Liver (tissue), 9 donors: ENCODE results near the gene GABBR2. TPM values are rescaled to one million over a fixed set of nuclear protein-coding genes. Genes with fewer than 3 reads are reported as not detected.

Experiments
- DNase-seq: peaks from one replicate; pipeline ENCODE4 v3.0.0-alpha.2; 2017; ENCODE audit warnings: low spot score
- H3K27ac ChIP-seq, 2 donors: one replicate each; pipeline ENCODE4 v1.7.0; 2013; ENCODE audit warnings: inconsistent platforms in 2 of 2, low read length in 2 of 2, control low read depth in 1 of 2, low read depth in 1 of 2, mild to moderate bottlenecking in 1 of 2
- H3K27me3 ChIP-seq, 4 donors: one replicate each; pipeline versions ENCODE4 v1.6.1 to v1.7.0; 2013; ENCODE audit warnings: low read length in 3 of 4, inconsistent platforms in 1 of 4, mild to moderate bottlenecking in 1 of 4, moderate library complexity in 1 of 4; ENCODE audit not compliant: control insufficient read depth in 4 of 4, insufficient read depth in 4 of 4
- H3K36me3 ChIP-seq, 4 donors: one replicate each; pipeline versions ENCODE4 v1.6.1 to v1.7.0; 2013; ENCODE audit warnings: low read length in 3 of 4, mild to moderate bottlenecking in 3 of 4, low read depth in 1 of 4, moderate library complexity in 1 of 4; ENCODE audit not compliant: control insufficient read depth in 4 of 4, insufficient read depth in 3 of 4
- H3K4me1 ChIP-seq, 4 donors: one replicate each; pipeline versions ENCODE4 v1.6.1 to v1.7.0; 2013; ENCODE audit warnings: low read length in 3 of 4, mild to moderate bottlenecking in 3 of 4, moderate library complexity in 1 of 4; ENCODE audit not compliant: control insufficient read depth in 4 of 4, insufficient read depth in 4 of 4
- H3K4me3 ChIP-seq, 3 donors: one replicate each; pipeline versions ENCODE4 v1.6.1 to v1.7.0; 2013; ENCODE audit warnings: low read length in 3 of 3, control low read depth in 1 of 3, low read depth in 1 of 3, mild to moderate bottlenecking in 1 of 3
- H3K9ac ChIP-seq, 2 donors: one replicate each; pipeline ENCODE4 v1.7.0; 2013; ENCODE audit warnings: low read length in 2 of 2, mild to moderate bottlenecking in 2 of 2, moderate library complexity in 2 of 2, control low read depth in 1 of 2, low read depth in 1 of 2
- H3K9me3 ChIP-seq, 4 donors: one replicate each; pipeline versions ENCODE4 v1.6.1 to v1.7.0; 2013; ENCODE audit warnings: low read length in 3 of 4; ENCODE audit not compliant: control insufficient read depth in 4 of 4
- FOXA2 ChIP-seq: IDR thresholded peaks from 2 replicates; pipeline ENCODE4 v1.6.1; 2016; ENCODE audit warnings: antibody characterized with exemption
- GABPA ChIP-seq, 2 donors: IDR thresholded peaks in 1 of 2; conservative IDR thresholded peaks in 1 of 2; 2 replicates each; pipeline ENCODE4 v1.6.1; 2016; ENCODE audit warnings: antibody characterized with exemption in 2 of 2, mild to moderate bottlenecking in 1 of 2, moderate library complexity in 1 of 2
- HNF4A ChIP-seq, 2 donors: conservative IDR thresholded peaks; 2 replicates each; pipeline ENCODE4 v1.6.1; 2016; ENCODE audit warnings: antibody characterized with exemption in 2 of 2, mild to moderate bottlenecking in 2 of 2
- HNF4G ChIP-seq: IDR thresholded peaks from 2 replicates; pipeline ENCODE4 v1.6.1; 2016; ENCODE audit warnings: antibody characterized with exemption
- JUND ChIP-seq, 2 donors: IDR thresholded peaks; 2 replicates each; pipeline ENCODE4 v1.6.1; 2016; ENCODE audit warnings: antibody characterized with exemption in 2 of 2
- RAD21 ChIP-seq, 2 donors: IDR thresholded peaks; 2 replicates each; pipeline ENCODE4 v1.6.1; 2016; ENCODE audit warnings: antibody characterized with exemption in 2 of 2, mild to moderate bottlenecking in 2 of 2
- RXRA ChIP-seq, 2 donors: IDR thresholded peaks; 2 replicates each; pipeline ENCODE4 v1.6.1; 2017 to 2018; ENCODE audit warnings: antibody characterized with exemption in 2 of 2, mild to moderate bottlenecking in 1 of 2
- TAF1 ChIP-seq: conservative IDR thresholded peaks from 2 replicates; pipeline ENCODE4 v1.6.1; 2016; ENCODE audit warnings: antibody characterized with exemption, mild to moderate bottlenecking
- YY1 ChIP-seq: IDR thresholded peaks from 2 replicates; pipeline ENCODE4 v1.6.1; 2016; ENCODE audit warnings: antibody characterized with exemption, mild to moderate bottlenecking
- WGBS: extraction: QIAGEN DNeasy Blood & Tissue Kit; methylation state at CpG from one replicate; pipeline ENCODE4 v1.1.7; 2013; 5-methylcytosine and 5-hydroxymethylcytosine counted together
- polyA plus RNA-seq, 2 donors: library from polyadenylated mRNA; stranded (reverse) in 1 of 2; unstranded in 1 of 2; fragments of 200-250 nt in 1 of 2; fragments of >200 nt in 1 of 2; fragmentation: Nextera tagmentation in 1 of 2; extraction: Ambion mirVana in 1 of 2; gene quantifications; one replicate each; pipeline versions ENCODE4 v1.2.1 to v1.2.3, GENCODE V29; 2013 to 2015
- total RNA-seq, 2 donors: library from RNA; depleted of rRNA; stranded (reverse); fragments of >200 nt; gene quantifications; one replicate each; pipeline ENCODE4 v1.2.3, GENCODE V29; 2014
- TF ChIP-seq, protein P1 (sequence below): IDR thresholded peaks from 2 replicates; pipeline ENCODE4 v1.6.1; 2016; ENCODE audit warnings: antibody characterized with exemption
- TF ChIP-seq, protein P2 (sequence below): IDR thresholded peaks from 2 replicates; pipeline ENCODE4 v1.6.1; 2016; ENCODE audit warnings: antibody characterized with exemption
- TF ChIP-seq, protein P3 (sequence below): IDR thresholded peaks from 2 replicates; pipeline ENCODE4 v1.6.1; 2016; ENCODE audit warnings: antibody characterized with exemption, mild to moderate bottlenecking
- TF ChIP-seq, protein P4 (sequence below): fragments of 150-350 bp; IDR thresholded peaks from 2 replicates; pipeline ENCODE4 v1.5.1; 2017; ENCODE audit warnings: improper control_type of control experiment, low read depth, low read length; ENCODE audit not compliant: missing input control
- donor health status: healthy.
- donor health status: healthy.
- donor health status: healthy.
- donor health status: healthy.
- donor health status: healthy.

GABBR2 gene
- total and polyA plus RNA-seq, 4 donors, result 0.03 to 0.23 (median 0.08) TPM; not detected in 1

DNA sequence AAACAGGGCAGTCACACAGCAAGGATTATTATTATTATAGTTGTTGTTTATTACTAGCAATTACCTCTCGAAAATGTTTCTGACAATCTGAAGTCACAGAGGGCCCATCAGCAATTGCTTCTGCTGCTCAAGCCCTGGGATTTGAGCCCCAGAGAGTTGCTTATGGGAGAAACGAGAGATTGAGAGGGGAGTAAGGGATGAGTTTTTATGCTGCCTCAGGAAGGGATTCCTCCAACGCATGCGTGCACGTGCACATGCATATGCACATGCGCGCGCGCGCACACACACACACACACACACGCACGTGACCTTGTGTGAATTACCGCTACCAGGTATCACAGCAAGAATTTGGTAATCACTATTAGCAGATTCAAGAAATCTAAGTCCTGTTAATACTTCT is 264.1 kb downstream of the GABBR2 start:
- H3K27ac ChIP-seq, result no peak overlapping the region
- H3K36me3 ChIP-seq, result no peaks in the 10 kb centered on the region
- WGBS, result 93% methylated on average over 13 of the region's 13 CpGs
- no peak overlapping the region for H3K4me3 ChIP-seq
- H3K9ac ChIP-seq, result no peak overlapping the region
- TF ChIP-seq, protein P1, sequence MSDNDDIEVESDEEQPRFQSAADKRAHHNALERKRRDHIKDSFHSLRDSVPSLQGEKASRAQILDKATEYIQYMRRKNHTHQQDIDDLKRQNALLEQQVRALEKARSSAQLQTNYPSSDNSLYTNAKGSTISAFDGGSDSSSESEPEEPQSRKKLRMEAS, result no peak
- no peak for TF ChIP-seq RAD21 (IDR thresholded peaks at IDR 0.05)
- no peak for TF ChIP-seq TAF1
- no peak for TF ChIP-seq GABPA (IDR thresholded peaks at IDR 0.05 in 1 of 2, conservative IDR thresholded peaks at IDR 0.05 in 1 of 2)
- TF ChIP-seq YY1, result no peak
- no peak for TF ChIP-seq HNF4G
- TF ChIP-seq, protein P2, sequence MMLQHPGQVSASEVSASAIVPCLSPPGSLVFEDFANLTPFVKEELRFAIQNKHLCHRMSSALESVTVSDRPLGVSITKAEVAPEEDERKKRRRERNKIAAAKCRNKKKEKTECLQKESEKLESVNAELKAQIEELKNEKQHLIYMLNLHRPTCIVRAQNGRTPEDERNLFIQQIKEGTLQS, result no peak
- TF ChIP-seq, protein P3, sequence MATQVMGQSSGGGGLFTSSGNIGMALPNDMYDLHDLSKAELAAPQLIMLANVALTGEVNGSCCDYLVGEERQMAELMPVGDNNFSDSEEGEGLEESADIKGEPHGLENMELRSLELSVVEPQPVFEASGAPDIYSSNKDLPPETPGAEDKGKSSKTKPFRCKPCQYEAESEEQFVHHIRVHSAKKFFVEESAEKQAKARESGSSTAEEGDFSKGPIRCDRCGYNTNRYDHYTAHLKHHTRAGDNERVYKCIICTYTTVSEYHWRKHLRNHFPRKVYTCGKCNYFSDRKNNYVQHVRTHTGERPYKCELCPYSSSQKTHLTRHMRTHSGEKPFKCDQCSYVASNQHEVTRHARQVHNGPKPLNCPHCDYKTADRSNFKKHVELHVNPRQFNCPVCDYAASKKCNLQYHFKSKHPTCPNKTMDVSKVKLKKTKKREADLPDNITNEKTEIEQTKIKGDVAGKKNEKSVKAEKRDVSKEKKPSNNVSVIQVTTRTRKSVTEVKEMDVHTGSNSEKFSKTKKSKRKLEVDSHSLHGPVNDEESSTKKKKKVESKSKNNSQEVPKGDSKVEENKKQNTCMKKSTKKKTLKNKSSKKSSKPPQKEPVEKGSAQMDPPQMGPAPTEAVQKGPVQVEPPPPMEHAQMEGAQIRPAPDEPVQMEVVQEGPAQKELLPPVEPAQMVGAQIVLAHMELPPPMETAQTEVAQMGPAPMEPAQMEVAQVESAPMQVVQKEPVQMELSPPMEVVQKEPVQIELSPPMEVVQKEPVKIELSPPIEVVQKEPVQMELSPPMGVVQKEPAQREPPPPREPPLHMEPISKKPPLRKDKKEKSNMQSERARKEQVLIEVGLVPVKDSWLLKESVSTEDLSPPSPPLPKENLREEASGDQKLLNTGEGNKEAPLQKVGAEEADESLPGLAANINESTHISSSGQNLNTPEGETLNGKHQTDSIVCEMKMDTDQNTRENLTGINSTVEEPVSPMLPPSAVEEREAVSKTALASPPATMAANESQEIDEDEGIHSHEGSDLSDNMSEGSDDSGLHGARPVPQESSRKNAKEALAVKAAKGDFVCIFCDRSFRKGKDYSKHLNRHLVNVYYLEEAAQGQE, result no peak
- TF ChIP-seq HNF4A (conservative IDR thresholded peaks at IDR 0.05), result no peak
- no peak for TF ChIP-seq FOXA2
- TF ChIP-seq, protein P4, sequence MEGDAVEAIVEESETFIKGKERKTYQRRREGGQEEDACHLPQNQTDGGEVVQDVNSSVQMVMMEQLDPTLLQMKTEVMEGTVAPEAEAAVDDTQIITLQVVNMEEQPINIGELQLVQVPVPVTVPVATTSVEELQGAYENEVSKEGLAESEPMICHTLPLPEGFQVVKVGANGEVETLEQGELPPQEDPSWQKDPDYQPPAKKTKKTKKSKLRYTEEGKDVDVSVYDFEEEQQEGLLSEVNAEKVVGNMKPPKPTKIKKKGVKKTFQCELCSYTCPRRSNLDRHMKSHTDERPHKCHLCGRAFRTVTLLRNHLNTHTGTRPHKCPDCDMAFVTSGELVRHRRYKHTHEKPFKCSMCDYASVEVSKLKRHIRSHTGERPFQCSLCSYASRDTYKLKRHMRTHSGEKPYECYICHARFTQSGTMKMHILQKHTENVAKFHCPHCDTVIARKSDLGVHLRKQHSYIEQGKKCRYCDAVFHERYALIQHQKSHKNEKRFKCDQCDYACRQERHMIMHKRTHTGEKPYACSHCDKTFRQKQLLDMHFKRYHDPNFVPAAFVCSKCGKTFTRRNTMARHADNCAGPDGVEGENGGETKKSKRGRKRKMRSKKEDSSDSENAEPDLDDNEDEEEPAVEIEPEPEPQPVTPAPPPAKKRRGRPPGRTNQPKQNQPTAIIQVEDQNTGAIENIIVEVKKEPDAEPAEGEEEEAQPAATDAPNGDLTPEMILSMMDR, result no peak
- no peak for TF ChIP-seq JUND (IDR thresholded peaks at IDR 0.05)
- TF ChIP-seq RXRA (IDR thresholded peaks at IDR 0.05), result no peak
- no peak for DNase-seq
- H3K4me1 ChIP-seq, result no peaks in the 10 kb centered on the region
- H3K27me3 ChIP-seq, result peaks cover 0 to 2% (median under 1%) of the 10 kb centered on the region in 4 donors
- H3K9me3 ChIP-seq, result no peaks in the 10 kb centered on the region

DNA sequence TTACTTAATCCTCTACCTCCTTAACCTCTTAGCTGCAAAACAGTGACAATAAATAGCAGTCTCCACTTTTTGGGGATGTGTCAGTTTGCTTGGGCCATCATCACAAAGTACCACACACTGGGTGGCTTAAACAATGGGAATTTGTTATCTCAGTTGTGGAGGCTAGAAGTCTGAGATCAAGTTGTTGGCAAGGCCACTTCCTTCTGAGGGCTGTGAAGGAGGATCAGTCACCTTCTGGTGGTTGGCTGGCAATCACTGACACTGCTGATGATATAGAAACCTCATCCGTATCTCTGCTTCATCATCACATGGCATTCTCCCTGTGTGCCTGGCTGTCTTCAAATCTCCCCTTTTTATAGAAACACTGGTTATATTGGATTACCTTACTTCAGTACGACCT is 266.2 kb downstream of the GABBR2 start:
- Histone ChIP-seq H3K36me3 (no peaks in the 10 kb centered on the region), H3K27me3 (peaks cover 0 to 2% (median under 1%) of the 10 kb centered on the region in 4 donors), H3K9ac (no peak overlapping the region), H3K27ac (no peak overlapping the region), H3K4me3 (no peak overlapping the region), H3K4me1 (no peaks in the 10 kb centered on the region), H3K9me3 (no peaks in the 10 kb centered on the region)
- 75% methylated on average over 2 of the region's 2 CpGs for WGBS
- DNase-seq, result no peak
- TF ChIP-seq GABPA (IDR thresholded peaks at IDR 0.05 in 1 of 2, conservative IDR thresholded peaks at IDR 0.05 in 1 of 2) (no peak), YY1 (no peak), HNF4G (no peak)
